Hepatocyte (in vitro differentiated cells): ENCODE data around the gene TMEM222.

ENCODE experiments used
- CTCF ChIP-seq: fragments of 200-600 bp; sonication (generic); IDR thresholded peaks from 2 replicates; pipeline ENCODE4 v1.5.1; 2016; ENCODE audit warnings: antibody characterized with exemption, mild to moderate bottlenecking; ENCODE audit not compliant: poor library complexity
- EZH2 ChIP-seq: fragments of 200-600 bp; sonication (generic); IDR thresholded peaks from 2 replicates; pipeline ENCODE4 v1.6.1; 2016; ENCODE audit warnings: antibody characterized with exemption, mild to moderate bottlenecking, borderline replicate concordance
- EZH2phosphoT487 ChIP-seq: fragments of 200-600 bp; sonication (generic); IDR thresholded peaks from one replicate; pipeline ENCODE4 v1.6.1; 2018; ENCODE audit warnings: antibody characterized with exemption, mild to moderate bottlenecking, low read depth, moderate library complexity; ENCODE audit not compliant: unreplicated experiment, severe bottlenecking

DNA sequence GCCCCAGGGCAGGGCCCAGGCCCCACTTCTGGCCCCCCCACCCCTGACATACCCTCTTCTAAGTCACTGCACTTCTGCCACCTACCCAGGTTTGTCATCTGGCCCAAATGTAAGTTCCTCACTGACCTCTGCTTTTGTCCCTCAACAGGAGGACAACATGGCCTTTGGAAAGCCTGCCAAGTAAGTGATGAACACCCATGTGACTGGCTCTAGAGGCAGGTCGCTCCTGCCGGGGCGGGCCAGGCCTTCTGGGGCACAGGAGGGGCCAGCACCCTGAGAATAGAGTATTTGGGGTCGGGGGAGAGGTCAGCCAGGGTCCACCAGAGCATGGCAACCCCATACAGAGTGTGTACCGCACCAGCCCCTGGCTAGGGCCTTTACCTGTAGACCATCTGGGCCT, 10.0 kb downstream of the TMEM222 start:
- TF ChIP-seq CTCF: no peak
- TF ChIP-seq EZH2phosphoT487: no peak
- TF ChIP-seq EZH2: no peak
